NCI-H345 (cell line): Measurements from ENCODE around the gene LDLRAD4.

ENCODE experiments used
- DNase-seq: peaks from one replicate; lab custom pipeline; 2025; lab: John Stamatoyannopoulos, UW

LDLRAD4 gene

GRCh38 chr18:13630716-13631268, 412.2 kb downstream of the LDLRAD4 start:
- no peak for DNase-seq

GRCh38 chr18:13633700-13634099, 415.1 kb downstream of the LDLRAD4 start:
- no peak for DNase-seq

GRCh38 chr18:13635046-13635445, 416.5 kb downstream of the LDLRAD4 start:
- DNase-seq: no peak

- DNase-seq: no peak
Observed at GRCh38 chr18:13638719-13639595, 420.4 kb downstream of the LDLRAD4 start.

GRCh38 chr18:13640266-13640860, 421.8 kb downstream of the LDLRAD4 start:
- DNase-seq: no peak

- no peak for DNase-seq
Observed at GRCh38 chr18:13641551-13642439, 423.2 kb downstream of the LDLRAD4 start.

GRCh38 chr18:13642440-13642827, 423.9 kb downstream of the LDLRAD4 start:
- DNase-seq: no peak

GRCh38 chr18:13643261-13643751, 424.7 kb downstream of the LDLRAD4 start:
- DNase-seq: no peak

- no peak for DNase-seq
Observed at GRCh38 chr18:13645093-13645492, 426.5 kb downstream of the LDLRAD4 start.

GRCh38 chr18:13646633-13647032, 428.1 kb downstream of the LDLRAD4 start:
- DNase-seq: no peak

- DNase-seq: no peak
Observed at GRCh38 chr18:13647761-13648160, 429.2 kb downstream of the LDLRAD4 start.

GRCh38 chr18:13649397-13650390, 431.1 kb downstream of the LDLRAD4 start:
- DNase-seq: no peak

GRCh38 chr18:13653746-13654433, 435.3 kb downstream of the LDLRAD4 start:
- DNase-seq: no peak

- DNase-seq: no peak
Observed at GRCh38 chr18:13657974-13658373, 439.4 kb downstream of the LDLRAD4 start.

GRCh38 chr18:13658436-13659204, 440.1 kb downstream of the LDLRAD4 start:
- no peak for DNase-seq

GRCh38 chr18:13660510-13660909, 441.9 kb downstream of the LDLRAD4 start:
- DNase-seq: no peak

GRCh38 chr18:13661051-13661778, 442.7 kb downstream of the LDLRAD4 start:
- no peak for DNase-seq

- DNase-seq: no peak
Observed at GRCh38 chr18:13661779-13662256, 443.3 kb downstream of the LDLRAD4 start.
